HFFc6 (cell line): Measurements from ENCODE around the gene TNNT1. TPM values are rescaled to one million over a fixed set of nuclear protein-coding genes. Genes with fewer than 3 reads are reported as not detected.

ENCODE experiments used
- DNase-seq: peaks from one replicate; pipeline ENCODE4 v3.0.0-alpha.2; 2018
- H3K27ac Mint-ChIP-seq: 2 replicates; pipeline ENCODE4 v1.8.0; 2020; ENCODE audit warnings: mild to moderate bottlenecking, mixed read lengths
- H3K27me3 Mint-ChIP-seq: 2 replicates; pipeline ENCODE4 v1.8.0; 2021; ENCODE audit warnings: mild to moderate bottlenecking, moderate library complexity, mixed read lengths; ENCODE audit not compliant: insufficient read depth
- H3K36me3 Mint-ChIP-seq: 2 replicates; pipeline ENCODE4 v1.8.0; 2021; ENCODE audit warnings: low read depth, mixed read lengths
- H3K4me1 Mint-ChIP-seq: 2 replicates; pipeline ENCODE4 v1.8.0; 2020; ENCODE audit warnings: low read depth, mixed read lengths
- H3K4me3 Mint-ChIP-seq: 2 replicates; pipeline ENCODE4 v1.8.0; 2020; ENCODE audit warnings: mild to moderate bottlenecking, moderate library complexity, mixed read lengths
- H3K9me3 Mint-ChIP-seq: 2 replicates; pipeline ENCODE4 v1.8.0; 2020; ENCODE audit warnings: mild to moderate bottlenecking, mixed read lengths
- CTCF ChIP-seq: fragments of 200-600 bp; sonication (generic); IDR thresholded peaks from 2 replicates; pipeline ENCODE4 v1.5.0; 2021; ENCODE audit warnings: antibody characterized with exemption, mild to moderate bottlenecking
- total RNA-seq, 6 experiments: library from RNA; stranded (reverse); fragmentation: NEBNext Ultra II Directional; extraction: Animal tissue kit (Norgen Biotek cat#: 25700); gene quantifications; 2 replicates in 1 of 6; 3 replicates in 5 of 6; pipeline ENCODE4 v1.2.3, GENCODE V29; 2021

TNNT1 gene
- total RNA-seq, 6 experiments from 2014 or later: 4.1 to 8.8 (median 7.3) TPM

- Mint-ChIP-seq H3K27me3 (no peaks in the 10 kb centered on the region), H3K4me3 (no peak overlapping the region), H3K9me3 (no peaks in the 10 kb centered on the region), H3K4me1 (no peaks in the 10 kb centered on the region), H3K27ac (no peak overlapping the region), H3K36me3 (peaks cover 17% of the 10 kb centered on the region)
- TF ChIP-seq CTCF: peak; percentile 53
- DNase-seq: no peak
These were observed 50.1 kb downstream of the TNNT1 start for GRCh38 chr19:55098716-55099556.

GRCh38 chr19:55097864-55098715, 50.9 kb downstream of the TNNT1 start:
- no peak for DNase-seq
- TF ChIP-seq CTCF: no peak
- no peaks in the 10 kb centered on the region for H3K27me3 Mint-ChIP-seq
- no peak overlapping the region for H3K27ac Mint-ChIP-seq
- no peak overlapping the region for H3K4me3 Mint-ChIP-seq
- H3K9me3 Mint-ChIP-seq: no peaks in the 10 kb centered on the region
- H3K4me1 Mint-ChIP-seq: no peaks in the 10 kb centered on the region
- peaks cover 12% of the 10 kb centered on the region for H3K36me3 Mint-ChIP-seq

- Mint-ChIP-seq H3K27ac (no peak overlapping the region), H3K36me3 (no peaks in the 10 kb centered on the region), H3K27me3 (no peaks in the 10 kb centered on the region), H3K4me1 (no peaks in the 10 kb centered on the region), H3K4me3 (no peak overlapping the region), H3K9me3 (no peaks in the 10 kb centered on the region)
- TF ChIP-seq CTCF: peak; percentile 8; the same call in 1 of the 2 replicates
- no peak for DNase-seq
These were observed 52.8 kb downstream of the TNNT1 start for GRCh38 chr19:55096061-55096701.

GRCh38 chr19:55095260-55096060, 53.5 kb downstream of the TNNT1 start:
- no peak for DNase-seq
- no peak overlapping the region for H3K4me3 Mint-ChIP-seq
- H3K9me3 Mint-ChIP-seq: no peaks in the 10 kb centered on the region
- no peak for TF ChIP-seq CTCF
- H3K4me1 Mint-ChIP-seq: no peaks in the 10 kb centered on the region
- H3K27ac Mint-ChIP-seq: no peak overlapping the region
- no peaks in the 10 kb centered on the region for H3K27me3 Mint-ChIP-seq
- 0 out of 2 replicates have a peak, but pooled peaks cover 4% of the 10 kb centered on the region for H3K36me3 Mint-ChIP-seq
